HG03103 (cell line): ENCODE results near the gene USP17L30.
"Not testable (repeated sequence)": the region's sequence is repeated elsewhere in the genome, so short reads cannot be mapped to it uniquely, and the experiment has no call there.

Experiments used
- ATAC-seq: cut with Tn5 transposase; IDR thresholded peaks from one replicate; pipeline ENCODE4 v1.9.1; 2021; ENCODE audit warnings: low read depth; ENCODE audit not compliant: unreplicated experiment

Gene USP17L30, protein sequence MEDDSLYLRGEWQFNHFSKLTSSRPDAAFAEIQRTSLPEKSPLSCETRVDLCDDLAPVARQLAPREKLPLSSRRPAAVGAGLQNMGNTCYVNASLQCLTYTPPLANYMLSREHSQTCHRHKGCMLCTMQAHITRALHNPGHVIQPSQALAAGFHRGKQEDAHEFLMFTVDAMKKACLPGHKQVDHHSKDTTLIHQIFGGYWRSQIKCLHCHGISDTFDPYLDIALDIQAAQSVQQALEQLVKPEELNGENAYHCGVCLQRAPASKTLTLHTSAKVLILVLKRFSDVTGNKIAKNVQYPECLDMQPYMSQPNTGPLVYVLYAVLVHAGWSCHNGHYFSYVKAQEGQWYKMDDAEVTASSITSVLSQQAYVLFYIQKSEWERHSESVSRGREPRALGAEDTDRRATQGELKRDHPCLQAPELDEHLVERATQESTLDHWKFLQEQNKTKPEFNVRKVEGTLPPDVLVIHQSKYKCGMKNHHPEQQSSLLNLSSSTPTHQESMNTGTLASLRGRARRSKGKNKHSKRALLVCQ

DNA sequence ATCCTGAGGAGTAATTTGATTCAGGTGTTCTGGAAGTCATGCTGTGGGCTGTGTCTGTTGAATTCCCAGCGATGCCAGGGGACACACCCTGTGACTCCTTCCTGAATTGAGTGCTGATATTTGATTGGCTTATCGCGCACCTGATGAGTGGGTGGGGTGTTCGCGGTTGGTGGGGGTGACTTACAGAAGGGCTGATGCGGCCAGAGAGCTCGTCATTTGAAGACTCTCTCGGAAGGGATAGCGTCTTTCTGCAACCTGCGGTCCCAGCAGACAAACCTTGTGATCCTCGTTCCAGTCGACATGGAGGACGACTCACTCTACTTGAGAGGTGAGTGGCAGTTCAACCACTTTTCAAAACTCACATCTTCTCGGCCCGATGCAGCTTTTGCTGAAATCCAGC is at the start of gene USP17L30:
Gene USP17L30, plus strand, starts transcription at position 301 of the 400 bp plus-strand sequence. Its CDS starts 0 bp downstream, at position 301.
- not testable (repeated sequence) for ATAC-seq

DNA sequence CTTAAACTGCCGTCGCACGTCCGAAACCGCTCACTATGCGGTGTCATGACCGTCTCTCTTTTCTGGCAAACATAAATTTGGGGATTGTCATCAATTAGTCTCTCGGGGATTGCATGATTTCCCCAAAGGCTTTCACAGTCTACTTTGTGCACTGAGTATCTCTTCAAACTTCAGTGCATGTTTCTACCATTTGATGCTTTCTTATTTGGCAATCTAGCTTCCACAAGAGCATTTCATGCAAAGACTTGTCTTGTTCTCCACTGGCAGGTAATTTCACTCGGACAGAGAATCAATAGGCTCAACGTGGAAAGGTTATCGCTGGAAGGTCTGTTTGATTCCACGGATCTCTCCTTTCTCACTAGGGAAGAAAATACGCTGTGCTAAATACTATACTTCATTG is 38.7 kb upstream of the USP17L30 start:
- ATAC-seq: not testable (repeated sequence)

DNA sequence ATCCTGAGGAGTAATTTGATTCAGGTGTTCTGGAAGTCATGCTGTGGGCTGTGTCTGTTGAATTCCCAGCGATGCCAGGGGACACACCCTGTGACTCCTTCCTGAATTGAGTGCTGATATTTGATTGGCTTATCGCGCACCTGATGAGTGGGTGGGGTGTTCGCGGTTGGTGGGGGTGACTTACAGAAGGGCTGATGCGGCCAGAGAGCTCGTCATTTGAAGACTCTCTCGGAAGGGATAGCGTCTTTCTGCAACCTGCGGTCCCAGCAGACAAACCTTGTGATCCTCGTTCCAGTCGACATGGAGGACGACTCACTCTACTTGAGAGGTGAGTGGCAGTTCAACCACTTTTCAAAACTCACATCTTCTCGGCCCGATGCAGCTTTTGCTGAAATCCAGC is 38.1 kb upstream of the USP17L30 start, which contains the start of gene USP17L24:
Gene USP17L24, plus strand, starts transcription at position 301 of the 400 bp plus-strand sequence. Its CDS starts 0 bp downstream, at position 301.
- not testable (repeated sequence) for ATAC-seq

DNA sequence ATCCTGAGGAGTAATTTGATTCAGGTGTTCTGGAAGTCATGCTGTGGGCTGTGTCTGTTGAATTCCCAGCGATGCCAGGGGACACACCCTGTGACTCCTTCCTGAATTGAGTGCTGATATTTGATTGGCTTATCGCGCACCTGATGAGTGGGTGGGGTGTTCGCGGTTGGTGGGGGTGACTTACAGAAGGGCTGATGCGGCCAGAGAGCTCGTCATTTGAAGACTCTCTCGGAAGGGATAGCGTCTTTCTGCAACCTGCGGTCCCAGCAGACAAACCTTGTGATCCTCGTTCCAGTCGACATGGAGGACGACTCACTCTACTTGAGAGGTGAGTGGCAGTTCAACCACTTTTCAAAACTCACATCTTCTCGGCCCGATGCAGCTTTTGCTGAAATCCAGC is 33.3 kb upstream of the USP17L30 start, which contains the start of gene USP17L25:
Gene USP17L25, plus strand, starts transcription at position 301 of the 400 bp plus-strand sequence. Its CDS starts 0 bp downstream, at position 301.
- not testable (repeated sequence) for ATAC-seq

DNA sequence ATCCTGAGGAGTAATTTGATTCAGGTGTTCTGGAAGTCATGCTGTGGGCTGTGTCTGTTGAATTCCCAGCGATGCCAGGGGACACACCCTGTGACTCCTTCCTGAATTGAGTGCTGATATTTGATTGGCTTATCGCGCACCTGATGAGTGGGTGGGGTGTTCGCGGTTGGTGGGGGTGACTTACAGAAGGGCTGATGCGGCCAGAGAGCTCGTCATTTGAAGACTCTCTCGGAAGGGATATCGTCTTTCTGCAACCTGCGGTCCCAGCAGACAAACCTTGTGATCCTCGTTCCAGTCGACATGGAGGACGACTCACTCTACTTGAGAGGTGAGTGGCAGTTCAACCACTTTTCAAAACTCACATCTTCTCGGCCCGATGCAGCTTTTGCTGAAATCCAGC is 28.6 kb upstream of the USP17L30 start, which contains the start of gene USP17L26:
Gene USP17L26, plus strand, starts transcription at position 301 of the 400 bp plus-strand sequence. Its CDS starts 0 bp downstream, at position 301.
- not testable (repeated sequence) for ATAC-seq

DNA sequence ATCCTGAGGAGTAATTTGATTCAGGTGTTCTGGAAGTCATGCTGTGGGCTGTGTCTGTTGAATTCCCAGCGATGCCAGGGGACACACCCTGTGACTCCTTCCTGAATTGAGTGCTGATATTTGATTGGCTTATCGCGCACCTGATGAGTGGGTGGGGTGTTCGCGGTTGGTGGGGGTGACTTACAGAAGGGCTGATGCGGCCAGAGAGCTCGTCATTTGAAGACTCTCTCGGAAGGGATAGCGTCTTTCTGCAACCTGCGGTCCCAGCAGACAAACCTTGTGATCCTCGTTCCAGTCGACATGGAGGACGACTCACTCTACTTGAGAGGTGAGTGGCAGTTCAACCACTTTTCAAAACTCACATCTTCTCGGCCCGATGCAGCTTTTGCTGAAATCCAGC is 23.8 kb upstream of the USP17L30 start, which contains the start of gene USP17L5:
Gene USP17L5, plus strand, starts transcription at position 301 of the 400 bp plus-strand sequence. Its CDS starts 0 bp downstream, at position 301.
- ATAC-seq: not testable (repeated sequence)

DNA sequence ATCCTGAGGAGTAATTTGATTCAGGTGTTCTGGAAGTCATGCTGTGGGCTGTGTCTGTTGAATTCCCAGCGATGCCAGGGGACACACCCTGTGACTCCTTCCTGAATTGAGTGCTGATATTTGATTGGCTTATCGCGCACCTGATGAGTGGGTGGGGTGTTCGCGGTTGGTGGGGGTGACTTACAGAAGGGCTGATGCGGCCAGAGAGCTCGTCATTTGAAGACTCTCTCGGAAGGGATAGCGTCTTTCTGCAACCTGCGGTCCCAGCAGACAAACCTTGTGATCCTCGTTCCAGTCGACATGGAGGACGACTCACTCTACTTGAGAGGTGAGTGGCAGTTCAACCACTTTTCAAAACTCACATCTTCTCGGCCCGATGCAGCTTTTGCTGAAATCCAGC is 19.1 kb upstream of the USP17L30 start, which contains the start of gene USP17L27:
Gene USP17L27, plus strand, starts transcription at position 301 of the 400 bp plus-strand sequence. Its CDS starts 0 bp downstream, at position 301.
- not testable (repeated sequence) for ATAC-seq

DNA sequence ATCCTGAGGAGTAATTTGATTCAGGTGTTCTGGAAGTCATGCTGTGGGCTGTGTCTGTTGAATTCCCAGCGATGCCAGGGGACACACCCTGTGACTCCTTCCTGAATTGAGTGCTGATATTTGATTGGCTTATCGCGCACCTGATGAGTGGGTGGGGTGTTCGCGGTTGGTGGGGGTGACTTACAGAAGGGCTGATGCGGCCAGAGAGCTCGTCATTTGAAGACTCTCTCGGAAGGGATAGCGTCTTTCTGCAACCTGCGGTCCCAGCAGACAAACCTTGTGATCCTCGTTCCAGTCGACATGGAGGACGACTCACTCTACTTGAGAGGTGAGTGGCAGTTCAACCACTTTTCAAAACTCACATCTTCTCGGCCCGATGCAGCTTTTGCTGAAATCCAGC is 14.3 kb upstream of the USP17L30 start, which contains the start of gene USP17L28:
Gene USP17L28, plus strand, starts transcription at position 301 of the 400 bp plus-strand sequence. Its CDS starts 0 bp downstream, at position 301.
- ATAC-seq: not testable (repeated sequence)

DNA sequence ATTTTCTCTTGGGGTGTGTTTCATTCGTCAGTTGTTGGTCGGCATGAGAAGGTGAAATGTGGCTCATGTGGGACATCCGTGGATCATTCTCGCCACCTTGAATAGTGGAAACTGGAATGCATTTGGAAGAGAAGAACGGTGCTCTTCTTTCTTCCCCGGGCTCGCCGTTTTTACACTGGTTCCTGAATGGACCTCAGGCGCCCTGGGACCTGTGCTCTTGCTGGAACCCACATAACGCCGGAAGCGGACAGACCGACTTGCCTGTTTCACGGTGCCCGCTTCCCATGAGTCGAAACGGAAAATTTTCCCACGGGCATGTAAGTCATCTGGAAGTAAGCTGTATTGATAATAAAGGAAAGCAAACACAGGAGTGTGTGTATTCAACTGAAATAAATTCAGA is 12.1 kb upstream of the USP17L30 start:
- ATAC-seq: not testable (repeated sequence)

DNA sequence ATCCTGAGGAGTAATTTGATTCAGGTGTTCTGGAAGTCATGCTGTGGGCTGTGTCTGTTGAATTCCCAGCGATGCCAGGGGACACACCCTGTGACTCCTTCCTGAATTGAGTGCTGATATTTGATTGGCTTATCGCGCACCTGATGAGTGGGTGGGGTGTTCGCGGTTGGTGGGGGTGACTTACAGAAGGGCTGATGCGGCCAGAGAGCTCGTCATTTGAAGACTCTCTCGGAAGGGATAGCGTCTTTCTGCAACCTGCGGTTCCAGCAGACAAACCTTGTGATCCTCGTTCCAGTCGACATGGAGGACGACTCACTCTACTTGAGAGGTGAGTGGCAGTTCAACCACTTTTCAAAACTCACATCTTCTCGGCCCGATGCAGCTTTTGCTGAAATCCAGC is 9.6 kb upstream of the USP17L30 start, which contains the start of gene USP17L29:
Gene USP17L29, plus strand, starts transcription at position 301 of the 400 bp plus-strand sequence. Its CDS starts 0 bp downstream, at position 301.
- not testable (repeated sequence) for ATAC-seq

DNA sequence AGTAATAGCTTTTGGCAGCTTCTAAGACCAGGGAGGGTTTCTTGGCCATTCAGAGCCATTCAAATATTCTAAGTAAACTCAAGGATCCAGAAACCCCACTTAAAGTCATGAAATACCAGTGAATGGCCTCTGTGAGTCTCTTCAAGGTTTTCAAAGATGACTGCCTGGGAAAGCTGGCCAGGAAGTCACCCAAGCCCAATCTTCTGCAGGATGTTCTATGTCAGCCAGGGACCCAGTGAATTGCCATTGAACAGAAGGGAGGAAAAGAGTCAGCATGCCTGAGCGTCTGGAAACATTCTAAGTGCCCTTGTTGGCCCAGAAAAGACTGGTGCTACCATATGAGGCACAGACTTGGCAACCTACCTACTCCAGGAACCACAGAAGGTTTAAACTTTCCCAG is 17.0 kb downstream of the USP17L30 start:
- ATAC-seq: not testable (repeated sequence)

DNA sequence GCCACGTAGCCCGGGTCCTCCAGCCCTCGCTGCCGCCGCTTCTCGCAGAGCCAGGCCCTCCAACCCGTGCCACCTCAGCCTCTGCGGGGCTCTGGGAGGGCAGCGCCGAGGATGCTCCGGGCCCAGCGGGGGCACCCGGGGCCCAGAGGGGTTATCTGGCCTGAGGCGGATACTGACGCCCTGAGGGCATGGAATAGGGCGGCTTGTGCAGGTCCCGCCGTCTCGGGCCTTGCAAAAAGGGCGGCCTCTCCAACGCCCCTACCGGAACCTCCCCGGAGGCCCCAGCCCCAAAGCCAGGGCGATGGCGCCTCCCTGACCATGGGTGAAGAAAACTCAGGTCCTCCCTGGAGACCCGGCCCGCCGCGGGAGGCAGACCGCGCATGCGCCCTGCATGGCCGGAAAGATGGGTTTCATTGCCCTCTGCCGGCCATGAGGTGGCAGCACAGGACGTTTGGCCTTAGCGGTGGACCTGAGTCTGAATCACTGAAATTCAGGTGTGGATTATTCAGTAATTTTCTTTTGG is 18.1 kb downstream of the USP17L30 start:
- not testable (repeated sequence) for ATAC-seq

DNA sequence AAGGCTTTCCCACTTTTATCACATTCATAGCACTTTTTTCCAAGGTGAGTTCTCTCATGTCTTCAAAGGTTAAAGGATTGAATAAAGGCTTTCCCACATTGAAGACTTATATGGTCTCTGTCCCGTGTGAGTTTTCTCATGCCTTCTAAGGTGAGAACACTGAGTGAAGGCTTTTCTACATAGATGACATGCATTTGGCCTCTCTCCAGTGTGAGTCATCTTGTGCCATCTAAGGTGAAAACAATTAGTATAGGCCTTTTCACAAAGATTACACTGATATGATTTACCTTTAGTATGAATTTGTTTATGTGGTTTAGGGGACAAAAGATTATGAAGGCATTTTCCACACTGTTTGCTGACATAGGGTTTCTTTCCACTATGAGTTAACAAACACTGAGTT is 21.2 kb downstream of the USP17L30 start:
- ATAC-seq: no peak

DNA sequence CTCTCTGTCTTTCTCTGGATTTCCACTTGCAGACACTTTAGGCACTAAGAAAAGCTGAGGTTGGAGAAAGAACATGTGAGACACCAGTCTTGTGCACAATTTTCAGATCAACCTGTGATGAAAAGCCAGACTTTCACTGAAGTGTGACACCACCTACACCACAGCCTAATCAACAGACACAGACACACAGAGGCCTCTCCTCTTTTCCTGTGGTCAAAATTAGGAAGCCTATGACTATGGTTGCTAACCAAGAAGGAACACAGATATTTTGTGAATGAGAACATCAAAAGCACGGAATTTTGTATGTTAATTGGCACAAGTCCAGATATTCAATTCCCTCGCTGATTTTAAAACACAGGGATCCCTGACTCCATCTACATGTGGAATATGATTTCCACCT is 26.1 kb downstream of the USP17L30 start:
- ATAC-seq: not testable (repeated sequence)

DNA sequence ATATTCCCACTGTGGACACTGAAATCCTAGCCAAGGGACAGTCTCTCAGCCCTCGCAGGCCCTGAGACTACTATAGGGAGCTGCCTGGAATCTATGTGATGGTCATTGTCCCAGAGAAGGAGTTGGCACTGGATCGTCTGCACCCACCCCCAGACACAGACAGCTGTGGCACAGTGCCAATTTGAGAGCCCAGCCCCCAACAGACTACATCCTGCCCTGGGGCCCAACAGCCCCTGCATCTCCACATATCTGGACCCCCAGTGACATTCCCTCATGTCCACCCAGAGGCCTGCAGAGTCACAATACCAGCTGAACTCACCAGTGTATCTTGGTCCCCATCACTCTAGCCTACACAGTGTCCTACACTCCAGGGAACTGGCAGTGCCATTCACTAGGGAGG is 42.8 kb downstream of the USP17L30 start:
- ATAC-seq: not testable (repeated sequence)

DNA sequence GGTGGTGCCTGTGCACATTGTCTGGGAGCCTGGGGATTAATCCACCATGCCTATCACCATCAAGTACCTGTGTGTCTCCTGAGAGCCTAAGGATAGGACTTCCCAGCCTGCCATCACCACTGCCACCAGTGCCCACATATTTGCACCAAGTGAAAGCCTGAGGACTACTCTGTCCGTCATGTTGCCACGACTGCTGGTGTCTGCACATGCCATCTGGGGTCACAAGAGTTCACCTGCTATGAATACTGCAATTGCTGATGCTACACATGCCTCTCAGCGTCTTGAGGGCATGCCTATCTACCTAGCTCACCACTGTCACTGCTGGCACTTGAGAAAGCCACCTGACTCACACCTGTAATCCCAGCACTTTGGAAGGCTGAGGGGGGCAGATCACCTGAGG is 43.6 kb downstream of the USP17L30 start:
- ATAC-seq: not testable (repeated sequence)

DNA sequence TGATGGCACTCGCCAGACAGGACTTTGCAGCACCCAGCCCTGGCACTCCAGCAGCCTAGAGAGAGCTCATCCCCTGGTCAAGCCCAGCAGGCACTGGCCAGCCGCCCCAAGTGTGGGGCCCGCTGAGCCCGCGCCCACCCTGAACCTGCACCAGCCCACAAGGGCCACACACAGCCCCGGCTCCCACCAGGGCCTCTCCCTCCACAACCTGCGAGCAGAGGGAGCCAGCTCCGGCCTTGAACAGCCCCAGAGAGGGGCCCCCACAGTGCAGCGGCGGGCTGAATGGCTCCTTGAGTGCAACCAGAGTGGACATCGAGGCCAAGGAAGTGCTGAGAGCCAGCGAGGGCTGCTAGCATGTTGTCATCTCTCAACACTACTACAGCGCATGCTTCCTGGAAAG is 46.9 kb downstream of the USP17L30 start:
- ATAC-seq: no peak
